Forelimb muscle (tissue), 1 donor: ENCODE measurements around the gene MCRS1. TPM values are rescaled to one million over a fixed set of nuclear protein-coding genes. Genes with fewer than 3 reads are reported as not detected.
"Not testable (repeated sequence)": the region's sequence is repeated elsewhere in the genome, so short reads cannot be mapped to it uniquely, and the experiment has no call there.

Experiments used
- DNase-seq: peaks from one replicate; pipeline ENCODE4 v3.0.0-alpha.2; 2013; ENCODE audit warnings: low read depth
- polyA plus RNA-seq: library from polyadenylated mRNA; unstranded; fragments of 120-200 nt; gene quantifications from one replicate; pipeline ENCODE4 v1.2.1, GENCODE V29; 2013; ENCODE audit not compliant: insufficient read length

Gene MCRS1
- 57.4 TPM for polyA plus RNA-seq

- DNase-seq, result peak; percentile 84
These were observed at the start of gene MCRS1 for GRCh38 chr12:49567611-49568441. Gene MCRS1, minus strand, starts transcription at chr12:49568142. Its CDS starts 1,411 bp downstream, at chr12:49566731.

GRCh38 chr12:49616533-49617219, 48.7 kb upstream of the MCRS1 start:
- no peak for DNase-seq

GRCh38 chr12:49615725-49616124, 47.8 kb upstream of the MCRS1 start:
- no peak for DNase-seq

- no peak for DNase-seq
These were observed 44.3 kb upstream of the MCRS1 start for GRCh38 chr12:49612210-49612609.

- not testable (repeated sequence) for DNase-seq
These were observed 42.8 kb upstream of the MCRS1 start for GRCh38 chr12:49610785-49611184.

- no peak for DNase-seq
These were observed 41.9 kb upstream of the MCRS1 start for GRCh38 chr12:49609875-49610154.

- DNase-seq, result no peak
These were observed 41.3 kb upstream of the MCRS1 start for GRCh38 chr12:49609059-49609874.

GRCh38 chr12:49605539-49605938, 37.6 kb upstream of the MCRS1 start, which contains the start of gene FAM186B:
Gene FAM186B, minus strand, starts transcription at chr12:49605639. Its CDS starts 162 bp downstream, at chr12:49605477.
- DNase-seq, result not testable (repeated sequence)

- DNase-seq, result no peak
These were observed 36.9 kb upstream of the MCRS1 start for GRCh38 chr12:49604856-49605255.

- DNase-seq, result no peak
These were observed 35.8 kb upstream of the MCRS1 start for GRCh38 chr12:49603721-49604120.

GRCh38 chr12:49599961-49600360, 32.0 kb upstream of the MCRS1 start:
- no peak for DNase-seq

- no peak for DNase-seq
These were observed 30.6 kb upstream of the MCRS1 start for GRCh38 chr12:49598527-49598926.

- no peak for DNase-seq
These were observed 21.0 kb upstream of the MCRS1 start for GRCh38 chr12:49588721-49589516.

- DNase-seq, result no peak
These were observed 20.3 kb upstream of the MCRS1 start for GRCh38 chr12:49588281-49588680.

GRCh38 chr12:49587174-49587908, 19.4 kb upstream of the MCRS1 start:
- no peak for DNase-seq

- DNase-seq, result no peak
These were observed 17.8 kb upstream of the MCRS1 start for GRCh38 chr12:49585477-49586459.

- DNase-seq, result no peak
These were observed 16.6 kb upstream of the MCRS1 start for GRCh38 chr12:49584591-49584990.

- DNase-seq, result no peak
These were observed 15.6 kb upstream of the MCRS1 start for GRCh38 chr12:49583366-49584094.

- no peak for DNase-seq
These were observed 14.9 kb upstream of the MCRS1 start for GRCh38 chr12:49582850-49583249.
